ENCODE measurements around the gene GNAS.

The GNAS gene

DNA sequence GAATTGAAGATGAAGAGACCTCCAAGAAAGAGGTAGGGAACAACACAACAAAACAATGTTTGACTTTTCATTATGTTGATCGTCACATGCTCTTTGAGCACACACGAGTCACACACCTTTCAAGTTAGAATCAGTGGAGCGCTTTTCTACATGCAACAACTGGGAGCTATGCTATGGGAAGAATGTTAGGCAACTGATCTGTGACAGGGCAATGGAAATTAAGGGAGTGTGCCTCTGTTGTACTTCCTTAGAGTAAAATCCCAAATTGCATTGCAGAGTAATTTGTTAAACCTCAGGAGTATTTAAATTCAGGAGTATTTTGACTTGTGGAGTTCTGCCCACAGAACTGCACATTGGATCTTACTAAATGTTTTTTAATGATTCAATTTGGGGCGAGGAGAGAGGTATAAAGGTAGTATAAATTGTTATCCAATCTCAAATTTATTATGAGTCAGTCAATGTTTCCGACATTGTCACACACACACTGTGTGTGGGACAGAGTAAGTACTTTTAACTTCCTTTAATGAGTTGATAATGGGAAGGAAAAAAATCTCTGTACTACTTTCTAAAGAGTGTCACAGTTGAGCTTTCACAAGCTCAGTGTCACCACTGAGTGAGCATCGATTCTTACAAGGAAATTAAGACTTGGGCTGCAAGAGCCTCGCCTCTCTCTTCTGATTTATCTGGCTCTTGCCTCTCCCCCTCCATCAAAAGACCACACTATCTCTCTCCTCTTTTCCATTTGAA lies 10.7 kb downstream of the GNAS start:
- no peaks in the 10 kb centered on the region for H3K27me3 ChIP-seq (ENCODE audit: insufficient read depth, low read depth)
- TF ChIP-seq, protein P1, sequence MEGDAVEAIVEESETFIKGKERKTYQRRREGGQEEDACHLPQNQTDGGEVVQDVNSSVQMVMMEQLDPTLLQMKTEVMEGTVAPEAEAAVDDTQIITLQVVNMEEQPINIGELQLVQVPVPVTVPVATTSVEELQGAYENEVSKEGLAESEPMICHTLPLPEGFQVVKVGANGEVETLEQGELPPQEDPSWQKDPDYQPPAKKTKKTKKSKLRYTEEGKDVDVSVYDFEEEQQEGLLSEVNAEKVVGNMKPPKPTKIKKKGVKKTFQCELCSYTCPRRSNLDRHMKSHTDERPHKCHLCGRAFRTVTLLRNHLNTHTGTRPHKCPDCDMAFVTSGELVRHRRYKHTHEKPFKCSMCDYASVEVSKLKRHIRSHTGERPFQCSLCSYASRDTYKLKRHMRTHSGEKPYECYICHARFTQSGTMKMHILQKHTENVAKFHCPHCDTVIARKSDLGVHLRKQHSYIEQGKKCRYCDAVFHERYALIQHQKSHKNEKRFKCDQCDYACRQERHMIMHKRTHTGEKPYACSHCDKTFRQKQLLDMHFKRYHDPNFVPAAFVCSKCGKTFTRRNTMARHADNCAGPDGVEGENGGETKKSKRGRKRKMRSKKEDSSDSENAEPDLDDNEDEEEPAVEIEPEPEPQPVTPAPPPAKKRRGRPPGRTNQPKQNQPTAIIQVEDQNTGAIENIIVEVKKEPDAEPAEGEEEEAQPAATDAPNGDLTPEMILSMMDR (conservative IDR thresholded peaks at IDR 0.05; ENCODE audit: low read depth, low read length) = no peak
- no peaks in the 10 kb centered on the region for H4K20me1 ChIP-seq (ENCODE audit: insufficient read depth)
- no peak overlapping the region for H3K27ac ChIP-seq
- no peak overlapping the region for H3K4me3 ChIP-seq (IDR thresholded peaks at IDR 0.05; ENCODE audit: insufficient read depth, low read depth, low read length)
- H3K36me3 ChIP-seq (ENCODE audit: insufficient read depth) = no peaks in the 10 kb centered on the region
- no peaks in the 10 kb centered on the region for H3K4me1 ChIP-seq (ENCODE audit: low read depth, poor library complexity, severe bottlenecking)
- no peak overlapping the region for H2AFZ ChIP-seq (ENCODE audit: low read depth)
- H3K4me2 ChIP-seq = no peak overlapping the region
- no peaks in the 10 kb centered on the region for H3K79me2 ChIP-seq (ENCODE audit: insufficient read depth, low read depth)
- H3K9ac ChIP-seq = no peak overlapping the region

DNA sequence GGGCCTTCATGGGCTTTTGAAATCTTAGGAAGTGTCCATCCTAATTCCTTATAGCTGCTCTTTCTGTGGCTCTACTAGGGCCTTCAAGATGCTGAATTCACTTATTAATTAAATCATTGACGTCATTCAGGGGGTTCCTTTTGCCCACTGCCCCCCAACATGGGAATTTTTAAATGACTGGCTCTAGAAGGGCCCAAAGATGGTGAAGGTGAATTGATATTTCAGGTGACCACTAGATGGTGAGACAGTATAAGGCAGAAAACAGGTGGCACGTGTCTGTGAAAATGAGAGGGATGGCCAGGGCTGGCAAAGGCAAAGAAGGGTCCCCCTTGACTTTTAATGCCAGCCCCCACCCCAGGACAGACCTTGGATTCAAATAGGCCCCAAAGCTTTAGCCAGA lies 11.8 kb downstream of the GNAS start:
- Histone ChIP-seq H3K4me3 (IDR thresholded peaks at IDR 0.05; ENCODE audit: insufficient read depth, low read depth, low read length) (no peak overlapping the region), H3K27me3 (ENCODE audit: insufficient read depth, low read depth) (no peaks in the 10 kb centered on the region), H3K9ac (no peak overlapping the region), H3K27ac (no peak overlapping the region), H4K20me1 (ENCODE audit: insufficient read depth) (no peaks in the 10 kb centered on the region), H2AFZ (ENCODE audit: low read depth) (no peak overlapping the region), H3K4me1 (ENCODE audit: low read depth, poor library complexity, severe bottlenecking) (no peaks in the 10 kb centered on the region), H3K4me2 (no peak overlapping the region), H3K79me2 (ENCODE audit: insufficient read depth, low read depth) (no peaks in the 10 kb centered on the region), H3K36me3 (ENCODE audit: insufficient read depth) (no peaks in the 10 kb centered on the region)
- TF ChIP-seq, protein P1 (conservative IDR thresholded peaks at IDR 0.05; ENCODE audit: low read depth, low read length) = peak; percentile 63

DNA sequence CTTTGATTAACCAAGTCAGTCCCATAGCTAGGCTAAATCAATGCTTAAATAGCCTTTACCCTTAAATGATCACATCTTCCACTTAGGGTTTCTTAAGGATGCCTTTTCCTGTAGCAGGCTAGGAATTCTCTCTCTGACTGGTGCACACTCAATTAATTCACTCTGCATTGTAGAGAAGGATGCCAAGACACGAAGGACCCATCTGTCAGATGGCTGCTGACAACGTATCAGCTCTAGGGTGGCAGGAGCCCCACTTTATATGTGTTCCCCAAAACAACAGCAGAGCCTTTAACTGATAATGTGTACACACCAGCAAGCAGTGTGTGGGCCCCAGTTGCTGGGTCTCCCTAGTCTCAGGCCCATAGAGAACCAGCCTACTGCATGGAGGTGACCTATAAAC lies 13.3 kb downstream of the GNAS start:
- Histone ChIP-seq H4K20me1 (ENCODE audit: insufficient read depth) (no peaks in the 10 kb centered on the region), H3K4me2 (no peak overlapping the region), H3K4me1 (ENCODE audit: low read depth, poor library complexity, severe bottlenecking) (peaks cover 10% of the 10 kb centered on the region), H3K79me2 (ENCODE audit: insufficient read depth, low read depth) (no peaks in the 10 kb centered on the region), H3K27me3 (ENCODE audit: insufficient read depth, low read depth) (no peaks in the 10 kb centered on the region), H3K36me3 (ENCODE audit: insufficient read depth) (no peaks in the 10 kb centered on the region), H3K9ac (no peak overlapping the region), H2AFZ (ENCODE audit: low read depth) (no peak overlapping the region), H3K27ac (no peak overlapping the region), H3K4me3 (IDR thresholded peaks at IDR 0.05; ENCODE audit: insufficient read depth, low read depth, low read length) (no peak overlapping the region)
- TF ChIP-seq, protein P1 (conservative IDR thresholded peaks at IDR 0.05; ENCODE audit: low read depth, low read length) = no peak

DNA sequence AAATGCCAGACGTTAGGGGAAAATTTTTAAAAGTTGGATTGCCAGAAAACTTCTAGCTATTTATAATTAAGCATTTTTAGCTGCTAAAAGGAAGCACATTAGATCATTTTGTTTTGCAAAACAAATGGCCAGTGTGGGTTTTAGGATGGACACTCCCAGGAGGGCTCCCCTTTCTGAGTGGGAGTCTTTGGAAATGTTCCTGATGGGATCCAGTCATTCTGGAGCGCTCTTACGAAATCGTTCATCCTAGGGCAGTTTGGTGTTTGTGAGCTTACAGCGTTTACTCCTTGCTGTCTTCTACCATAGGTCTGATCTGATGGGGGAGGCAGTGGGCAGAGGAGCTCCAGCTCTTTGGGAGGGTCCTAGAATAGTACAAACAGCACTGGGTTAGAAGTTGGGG lies 14.7 kb downstream of the GNAS start:
- H3K4me3 ChIP-seq (IDR thresholded peaks at IDR 0.05; ENCODE audit: insufficient read depth, low read depth, low read length) = no peak overlapping the region
- H4K20me1 ChIP-seq (ENCODE audit: insufficient read depth) = no peaks in the 10 kb centered on the region
- no peaks in the 10 kb centered on the region for H3K36me3 ChIP-seq (ENCODE audit: insufficient read depth)
- peaks cover 12% of the 10 kb centered on the region for H3K4me1 ChIP-seq (ENCODE audit: low read depth, poor library complexity, severe bottlenecking)
- H3K9ac ChIP-seq = no peak overlapping the region
- H3K27ac ChIP-seq = no peak overlapping the region
- no peak overlapping the region for H2AFZ ChIP-seq (ENCODE audit: low read depth)
- H3K79me2 ChIP-seq (ENCODE audit: insufficient read depth, low read depth) = no peaks in the 10 kb centered on the region
- no peak overlapping the region for H3K4me2 ChIP-seq
- H3K27me3 ChIP-seq (ENCODE audit: insufficient read depth, low read depth) = no peaks in the 10 kb centered on the region
- TF ChIP-seq, protein P1 (conservative IDR thresholded peaks at IDR 0.05; ENCODE audit: low read depth, low read length) = no peak

Measured in KMS-11 (cell line).